Endothelial cell of umbilical vein (primary cell): ENCODE data around the gene CAPN15. TPM values are rescaled to one million over a fixed set of nuclear protein-coding genes. Genes with fewer than 3 reads are reported as not detected.
A peak's percentile ranks its signal among the peaks of the same experiment; 100 is the strongest.

Source experiments
- BruUV-seq: library from RNA; stranded (reverse); fragments of 400-500 nt; replicated peaks from 2 replicates; lab custom pipeline; 2021; lab: Mats Ljungman, UMichigan
- CTCF ChIA-PET: fragments of 300-600, 350-600 bp; sonication (Branson Sonifier 250); formaldehyde crosslinking; loops from one replicate; lab custom pipeline; 2021; ENCODE audit warnings: antibody characterized with exemption, inconsistent platforms; lab: Charles Lee
- POLR2A ChIA-PET: fragments of 300-600, 350-600 bp; sonication (Branson Sonifier 250); formaldehyde crosslinking; loops from one replicate; lab custom pipeline; 2021; ENCODE audit warnings: antibody characterized with exemption, inconsistent platforms; lab: Charles Lee
- DNase-seq: peaks from one replicate; pipeline ENCODE4 v3.0.0-alpha.2; 2011; ENCODE audit warnings: low read depth, low spot score
- FAIRE-seq: peaks from 2 replicates; lab custom pipeline; 2011; peaks lifted over from hg19 to GRCh38; lab: Jason Lieb, UNC
- H2AFZ ChIP-seq: 2 replicates; pipeline ENCODE4 v1.6.0; 2012; ENCODE audit warnings: low read depth, low read length, control low read depth, inconsistent platforms
- H3K27ac ChIP-seq: 2 replicates; pipeline ENCODE4 v1.5.1; 2011; ENCODE audit warnings: low read depth, mild to moderate bottlenecking, control low read depth, low read length, moderate library complexity; ENCODE audit not compliant: insufficient read depth
- H3K27me3 ChIP-seq, 2 experiments: 2 replicates each; pipeline versions ENCODE4 v1.6.0 to v1.6.1; 2011; ENCODE audit warnings: low read length in 2 of 2, mixed read lengths in 1 of 2; ENCODE audit not compliant: control insufficient read depth in 2 of 2, insufficient read depth in 2 of 2
- H3K36me3 ChIP-seq, 2 experiments: 2 replicates in 1 of 2; 3 replicates in 1 of 2; pipeline ENCODE4 v1.5.1; 2011; ENCODE audit warnings: low read length in 2 of 2, mild to moderate bottlenecking in 1 of 2, moderate library complexity in 1 of 2; ENCODE audit not compliant: control insufficient read depth in 2 of 2, insufficient read depth in 2 of 2; ENCODE audit errors: extremely low read depth in 1 of 2
- H3K4me1 ChIP-seq: 3 replicates; pipeline ENCODE4 v1.5.1; 2011; ENCODE audit warnings: mild to moderate bottlenecking, low read length; ENCODE audit not compliant: control insufficient read depth, insufficient read depth; ENCODE audit errors: extremely low read depth
- H3K4me2 ChIP-seq: 2 replicates; pipeline ENCODE4 v1.6.1; 2011; ENCODE audit warnings: low read length, control low read depth, mixed read lengths; ENCODE audit not compliant: insufficient read depth
- H3K4me3 ChIP-seq, 3 experiments: fragments of 200-600 bp in 1 of 3; sonication (generic), shearing (Covaris generic) in 1 of 3; replicated peaks in 1 of 3; 2 replicates each; pipeline ENCODE4 v1.5.1; 2011 to 2016; ENCODE audit warnings: control low read depth in 3 of 3, low read length in 3 of 3, mild to moderate bottlenecking in 2 of 3, inconsistent platforms in 1 of 3, low read depth in 1 of 3, moderate library complexity in 1 of 3; ENCODE audit not compliant: insufficient read depth in 1 of 3
- H3K79me2 ChIP-seq: 2 replicates; pipeline ENCODE4 v1.6.0; 2012; ENCODE audit warnings: low read length, inconsistent platforms; ENCODE audit not compliant: control insufficient read depth, insufficient read depth
- H3K9ac ChIP-seq: replicated peaks from 2 replicates; pipeline ENCODE3; 2011; ENCODE audit warnings: low read length, control low read depth; ENCODE audit not compliant: insufficient read depth; ENCODE audit errors: extremely low read depth
- H3K9me1 ChIP-seq: replicated peaks from 3 replicates; pipeline ENCODE4 v1.6.0; 2011; ENCODE audit warnings: mild to moderate bottlenecking, low read length; ENCODE audit not compliant: control insufficient read depth, insufficient read depth; ENCODE audit errors: extremely low read depth
- H3K9me3 ChIP-seq: replicated peaks from 2 replicates; pipeline ENCODE4 v1.5.1; 2012; ENCODE audit warnings: low read length, inconsistent platforms; ENCODE audit not compliant: control insufficient read depth, insufficient read depth
- H4K20me1 ChIP-seq: replicated peaks from 2 replicates; pipeline ENCODE3; 2011; ENCODE audit warnings: mild to moderate bottlenecking, low read length; ENCODE audit not compliant: control insufficient read depth, insufficient read depth; ENCODE audit errors: extremely low read depth
- EZH2 ChIP-seq: IDR thresholded peaks from 2 replicates; pipeline ENCODE4 v1.6.1; 2012; ENCODE audit warnings: borderline replicate concordance, low read depth, mild to moderate bottlenecking, moderate library complexity, low read length, inconsistent platforms; ENCODE audit not compliant: severe bottlenecking
- FOS ChIP-seq: IDR thresholded peaks from 2 replicates; pipeline ENCODE4 v1.6.1; 2011; ENCODE audit warnings: mild to moderate bottlenecking, low read length, moderate library complexity, borderline replicate concordance; ENCODE audit not compliant: insufficient read depth
- GATA2 ChIP-seq: IDR thresholded peaks from 2 replicates; pipeline ENCODE4 v1.7.0; 2011; ENCODE audit warnings: low read depth, mild to moderate bottlenecking, moderate library complexity, mixed read lengths, low read length; ENCODE audit not compliant: insufficient read length, insufficient read depth
- POLR2A ChIP-seq: IDR thresholded peaks from 2 replicates; pipeline ENCODE4 v1.6.1; 2012; ENCODE audit warnings: low read depth, mild to moderate bottlenecking, control low read depth, low read length
- dilution Hi-C: fragments of 300-500 bp; cut with MboI; formaldehyde crosslinking; loops from one replicate; pipeline ENCODE4 v1.15.0; 2019; ENCODE audit warnings: low sequenced_read_pairs; ENCODE audit not compliant: extremely low pct_ligation_motif_present
- intact Hi-C: fragments of 100-400 bp; cut with micrococcal nuclease; formaldehyde crosslinking; loops from one replicate; pipeline ENCODE4 v1.10.0; 2022
- polyA plus RNA-seq, 4 experiments: library from polyadenylated mRNA; depleted of rRNA in 3 of 4; stranded (reverse) in 3 of 4; unstranded in 1 of 4; fragments of >200 nt; gene quantifications; 2 replicates each; pipeline versions ENCODE4 v1.2.1 to v1.2.3, GENCODE V29; 2011 to 2012; ENCODE audit warnings: missing spikeins in 1 of 4
- total RNA-seq: library from RNA; stranded (reverse); gene quantifications from 2 replicates; pipeline ENCODE4 v1.2.3, GENCODE V29; 2021
- TF ChIP-seq, protein P1 (sequence below), 2 donors: IDR thresholded peaks; 1 replicate in 1 of 2; 2 replicates in 1 of 2; pipeline ENCODE4 v1.5.1; 2011; ENCODE audit warnings: low read length in 2 of 2, mild to moderate bottlenecking in 2 of 2, moderate library complexity in 2 of 2, control low read depth in 1 of 2, inconsistent platforms in 1 of 2, low read depth in 1 of 2; ENCODE audit not compliant: insufficient read depth in 1 of 2; ENCODE audit errors: extremely low read depth in 1 of 2
- TF ChIP-seq, protein P2 (sequence below): IDR thresholded peaks from 2 replicates; pipeline ENCODE4 v1.6.1; 2011; ENCODE audit not compliant: insufficient read depth, insufficient read length

CAPN15 gene
- total and polyA plus RNA-seq, 2 donors (not counting 3 experiments of a cell fraction or from before 2014, with no cell fraction given) = 33.9 to 65.0 TPM

DNA sequence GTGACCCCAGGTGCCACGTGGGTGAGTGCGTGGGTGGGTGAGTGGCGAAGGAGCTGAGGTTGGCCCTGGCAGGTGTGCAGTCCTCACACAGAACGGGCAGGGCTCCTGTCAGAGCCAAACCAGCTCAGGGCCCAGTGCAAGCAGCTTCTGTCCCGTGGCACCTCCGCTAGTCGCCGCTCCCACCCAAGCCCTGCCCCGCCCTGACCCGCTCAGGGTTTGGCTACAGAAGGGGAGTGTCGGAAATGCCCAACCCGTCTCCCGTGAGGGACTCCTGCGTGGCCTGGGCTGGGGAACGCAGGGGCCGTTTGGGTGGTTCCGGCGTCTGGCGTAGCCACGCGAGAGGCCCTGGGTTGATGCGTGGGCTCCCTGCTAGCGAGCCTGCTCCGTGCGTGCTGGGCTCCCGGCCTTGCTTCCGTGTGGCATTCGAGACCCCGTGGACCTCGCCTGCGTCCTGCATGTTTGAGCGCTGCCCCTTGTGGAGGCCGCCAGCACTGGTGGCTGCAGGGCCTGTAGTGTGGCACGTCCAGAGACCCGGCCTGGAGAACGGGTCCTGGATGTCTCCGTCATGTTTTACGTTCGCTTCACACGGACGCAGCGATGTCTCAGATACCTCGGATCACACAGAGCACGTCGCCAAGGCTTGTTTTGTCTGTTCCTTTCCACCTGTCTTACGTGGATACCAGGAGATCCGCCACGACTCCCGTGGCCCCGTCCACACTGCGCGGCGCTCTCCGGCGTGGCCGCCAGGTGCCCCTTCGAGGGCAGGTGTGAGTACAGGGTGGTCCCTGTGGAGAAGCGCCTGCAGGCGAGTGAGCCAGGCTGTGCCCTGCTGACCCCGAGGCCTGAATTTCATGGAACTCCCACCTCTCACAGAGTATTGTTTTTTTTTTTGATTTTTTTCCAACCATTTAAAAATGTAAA is 10.2 kb downstream of the CAPN15 start:
- no peak for DNase-seq
- Histone ChIP-seq H4K20me1 (no peaks in the 10 kb centered on the region), H3K9me3 (no peaks in the 10 kb centered on the region), H3K9ac (no peak overlapping the region), H3K36me3 (peaks cover 0 to 3% of the 10 kb centered on the region in 2 experiments), H3K4me2 (no peak overlapping the region), H3K27ac (no peak overlapping the region), H3K27me3 (no peaks in the 10 kb centered on the region), H2AFZ (no peak overlapping the region), H3K9me1 (no peaks in the 10 kb centered on the region), H3K79me2 (peaks cover 86% of the 10 kb centered on the region), H3K4me3 (no peak overlapping the region), H3K4me1 (no peaks in the 10 kb centered on the region)
- no TSS peak for BruUV-seq
- intact Hi-C loops = no loop called here
- ChIA-PET POLR2A (no interaction called here), CTCF (no interaction called here)
- dilution Hi-C loops = no loop called here
- TF ChIP-seq POLR2A = no peak
- TF ChIP-seq, protein P1, sequence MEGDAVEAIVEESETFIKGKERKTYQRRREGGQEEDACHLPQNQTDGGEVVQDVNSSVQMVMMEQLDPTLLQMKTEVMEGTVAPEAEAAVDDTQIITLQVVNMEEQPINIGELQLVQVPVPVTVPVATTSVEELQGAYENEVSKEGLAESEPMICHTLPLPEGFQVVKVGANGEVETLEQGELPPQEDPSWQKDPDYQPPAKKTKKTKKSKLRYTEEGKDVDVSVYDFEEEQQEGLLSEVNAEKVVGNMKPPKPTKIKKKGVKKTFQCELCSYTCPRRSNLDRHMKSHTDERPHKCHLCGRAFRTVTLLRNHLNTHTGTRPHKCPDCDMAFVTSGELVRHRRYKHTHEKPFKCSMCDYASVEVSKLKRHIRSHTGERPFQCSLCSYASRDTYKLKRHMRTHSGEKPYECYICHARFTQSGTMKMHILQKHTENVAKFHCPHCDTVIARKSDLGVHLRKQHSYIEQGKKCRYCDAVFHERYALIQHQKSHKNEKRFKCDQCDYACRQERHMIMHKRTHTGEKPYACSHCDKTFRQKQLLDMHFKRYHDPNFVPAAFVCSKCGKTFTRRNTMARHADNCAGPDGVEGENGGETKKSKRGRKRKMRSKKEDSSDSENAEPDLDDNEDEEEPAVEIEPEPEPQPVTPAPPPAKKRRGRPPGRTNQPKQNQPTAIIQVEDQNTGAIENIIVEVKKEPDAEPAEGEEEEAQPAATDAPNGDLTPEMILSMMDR (IDR thresholded peaks at IDR 0.05; ENCODE audit: extremely low read depth in 1 of 2, insufficient read depth in 1 of 2, low read depth in 1 of 2, low read length in 2 of 2) = peak in 1 of 2 donors; percentile 13
- no peak for FAIRE-seq

DNA sequence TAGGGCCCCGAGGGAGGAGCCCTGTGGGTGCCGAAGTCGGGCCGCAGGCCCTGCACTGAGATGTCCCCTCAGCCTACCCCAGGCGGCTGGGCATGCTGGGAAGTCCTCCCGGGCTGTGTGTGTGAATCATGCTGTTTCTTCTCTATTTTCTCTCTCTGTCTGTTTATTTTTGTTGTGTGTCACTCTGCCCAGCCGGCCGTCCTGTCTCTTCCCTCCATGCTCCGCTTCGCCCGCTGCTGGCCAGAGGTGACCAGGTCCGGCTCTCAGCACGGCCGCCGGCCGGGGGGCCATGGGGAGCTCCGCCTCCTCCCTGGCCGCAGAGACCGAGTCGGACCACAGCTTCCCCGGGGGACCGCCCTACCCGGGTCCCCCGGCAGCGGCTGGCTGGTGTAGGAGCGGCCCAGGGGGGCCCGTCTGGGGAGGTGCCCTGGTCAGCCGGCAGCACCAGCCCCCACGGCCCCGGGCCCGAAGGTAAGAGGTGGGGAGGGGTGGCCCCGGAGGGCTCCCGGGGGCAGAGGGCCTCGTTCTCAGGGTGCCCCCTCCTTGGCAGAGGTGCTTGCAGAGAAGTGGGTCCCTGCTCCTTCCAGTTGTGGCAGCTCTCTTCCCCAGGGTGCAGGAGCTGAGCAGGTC is 12.5 kb downstream of the CAPN15 start:
- Histone ChIP-seq H3K27me3 (no peaks in the 10 kb centered on the region), H3K9ac (no peak overlapping the region), H3K4me3 (no peak overlapping the region), H3K79me2 (peaks cover 83% of the 10 kb centered on the region), H3K9me3 (no peaks in the 10 kb centered on the region), H3K27ac (no peak overlapping the region), H3K4me1 (no peaks in the 10 kb centered on the region), H4K20me1 (no peaks in the 10 kb centered on the region), H3K4me2 (no peak overlapping the region), H3K36me3 (peaks cover 0 to 1% of the 10 kb centered on the region in 2 experiments), H3K9me1 (no peaks in the 10 kb centered on the region), H2AFZ (no peak overlapping the region)
- intact Hi-C loops = no loop called here
- dilution Hi-C loops = no loop called here
- FAIRE-seq (no peak), DNase-seq (no peak)
- ChIA-PET CTCF (no interaction called here), POLR2A (no interaction called here)
- TF ChIP-seq EZH2 (no peak), FOS (no peak), GATA2 (no peak)
- TF ChIP-seq, protein P2, sequence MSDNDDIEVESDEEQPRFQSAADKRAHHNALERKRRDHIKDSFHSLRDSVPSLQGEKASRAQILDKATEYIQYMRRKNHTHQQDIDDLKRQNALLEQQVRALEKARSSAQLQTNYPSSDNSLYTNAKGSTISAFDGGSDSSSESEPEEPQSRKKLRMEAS = no peak
- TF ChIP-seq, protein P1 (IDR thresholded peaks at IDR 0.05; ENCODE audit: extremely low read depth in 1 of 2, insufficient read depth in 1 of 2, low read depth in 1 of 2, low read length in 2 of 2) = no peak
- BruUV-seq = no TSS peak
